ENCODE results near the gene DPEP3.
A peak's percentile ranks its signal among the peaks of the same experiment; 100 is the strongest.

Gene DPEP3

GRCh38 chr16:67967183-67967957 is 12.9 kb downstream of the DPEP3 start:
- Histone ChIP-seq H3K4me3 (ENCODE audit: low read depth, low read length, poor library complexity, severe bottlenecking) (peak overlapping the region; percentile 72), H3K9me2 (ENCODE audit: low read depth, low read length) (no peaks in the 10 kb centered on the region), H3F3A (ENCODE audit: insufficient read depth, low read length) (no peaks in the 10 kb centered on the region), H3K4me2 (ENCODE audit: low read length) (peak overlapping the region; percentile 81), H4K20me1 (ENCODE audit: insufficient read depth, low read length) (no peaks in the 10 kb centered on the region), H3K4me1 (ENCODE audit: insufficient read depth, low read length, severe bottlenecking) (peaks cover 33% of the 10 kb centered on the region), H3K27me3 (ENCODE audit: insufficient read depth, low read length) (no peaks in the 10 kb centered on the region), H3K79me2 (ENCODE audit: insufficient read depth, low read length) (no peaks in the 10 kb centered on the region), H2AFZ (ENCODE audit: low read length) (no peak overlapping the region), H3K36me3 (ENCODE audit: insufficient read depth, low read length) (no peaks in the 10 kb centered on the region), H3K27ac (ENCODE audit: low read depth, low read length, poor library complexity, severe bottlenecking) (no peak overlapping the region), H3K9ac (ENCODE audit: low read length) (peak overlapping the region; percentile 61), H3K9me3 (ENCODE audit: low read length) (no peaks in the 10 kb centered on the region)
- TF ChIP-seq CTCF (IDR thresholded peaks at IDR 0.05; ENCODE audit: low read length) = peak; percentile 30; the same call in 1 of the 2 replicates
- no peak for TF ChIP-seq EZH2 (IDR thresholded peaks at IDR 0.05; ENCODE audit: borderline replicate concordance, low read length)

- Histone ChIP-seq H3K9me3 (ENCODE audit: low read length) (no peaks in the 10 kb centered on the region), H3K27me3 (ENCODE audit: insufficient read depth, low read length) (no peaks in the 10 kb centered on the region), H3F3A (ENCODE audit: insufficient read depth, low read length) (no peaks in the 10 kb centered on the region), H2AFZ (ENCODE audit: low read length) (no peak overlapping the region), H3K4me1 (ENCODE audit: insufficient read depth, low read length, severe bottlenecking) (peaks cover 33% of the 10 kb centered on the region), H3K36me3 (ENCODE audit: insufficient read depth, low read length) (0 out of 2 replicates have a peak, but pooled peaks cover 2% of the 10 kb centered on the region), H3K27ac (ENCODE audit: low read depth, low read length, poor library complexity, severe bottlenecking) (no peak overlapping the region), H3K9ac (ENCODE audit: low read length) (peak overlapping the region; percentile 61; the same call in 1 of the 2 replicates), H4K20me1 (ENCODE audit: insufficient read depth, low read length) (no peaks in the 10 kb centered on the region), H3K9me2 (ENCODE audit: low read depth, low read length) (no peaks in the 10 kb centered on the region), H3K4me3 (ENCODE audit: low read depth, low read length, poor library complexity, severe bottlenecking) (peak overlapping the region; percentile 72), H3K79me2 (ENCODE audit: insufficient read depth, low read length) (no peaks in the 10 kb centered on the region), H3K4me2 (ENCODE audit: low read length) (peak overlapping the region; percentile 81)
- TF ChIP-seq CTCF (IDR thresholded peaks at IDR 0.05; ENCODE audit: low read length) (no peak), EZH2 (IDR thresholded peaks at IDR 0.05; ENCODE audit: borderline replicate concordance, low read length) (no peak)
These were observed 13.6 kb downstream of the DPEP3 start for GRCh38 chr16:67966549-67967182.

- no peak overlapping the region for H3K4me3 ChIP-seq (ENCODE audit: low read depth, low read length, poor library complexity, severe bottlenecking)
- H3K9me2 ChIP-seq (ENCODE audit: low read depth, low read length) = no peaks in the 10 kb centered on the region
- H3K79me2 ChIP-seq (ENCODE audit: insufficient read depth, low read length) = no peaks in the 10 kb centered on the region
- peaks cover 33% of the 10 kb centered on the region for H3K4me1 ChIP-seq (ENCODE audit: insufficient read depth, low read length, severe bottlenecking)
- TF ChIP-seq CTCF (IDR thresholded peaks at IDR 0.05; ENCODE audit: low read length) (no peak), EZH2 (IDR thresholded peaks at IDR 0.05; ENCODE audit: borderline replicate concordance, low read length) (no peak)
- H2AFZ ChIP-seq (ENCODE audit: low read length) = no peak overlapping the region
- no peaks in the 10 kb centered on the region for H4K20me1 ChIP-seq (ENCODE audit: insufficient read depth, low read length)
- H3K9me3 ChIP-seq (ENCODE audit: low read length) = no peaks in the 10 kb centered on the region
- no peak overlapping the region for H3K4me2 ChIP-seq (ENCODE audit: low read length)
- 0 out of 2 replicates have a peak, but pooled peaks cover 5% of the 10 kb centered on the region for H3K36me3 ChIP-seq (ENCODE audit: insufficient read depth, low read length)
- H3K9ac ChIP-seq (ENCODE audit: low read length) = no peak overlapping the region
- no peaks in the 10 kb centered on the region for H3K27me3 ChIP-seq (ENCODE audit: insufficient read depth, low read length)
- H3K27ac ChIP-seq (ENCODE audit: low read depth, low read length, poor library complexity, severe bottlenecking) = peak overlapping the region; percentile 13
- H3F3A ChIP-seq (ENCODE audit: insufficient read depth, low read length) = no peaks in the 10 kb centered on the region
These were observed 14.4 kb downstream of the DPEP3 start for GRCh38 chr16:67965668-67966548.

All from OCI-LY1 (cell line).